HFF-Myc (cell line): ENCODE measurements around the gene SAP25.
A peak's percentile ranks its signal among the peaks of the same experiment; 100 is the strongest.
"Not testable (repeated sequence)": the region's sequence is repeated elsewhere in the genome, so short reads cannot be mapped to it uniquely, and the experiment has no call there.

Experiments
- DNase-seq: peaks from one replicate; pipeline ENCODE4 v3.0.0-alpha.2; 2011; ENCODE audit warnings: low read depth; ENCODE audit errors: extremely low read depth
- H3K4me3 ChIP-seq: replicated peaks from 2 replicates; pipeline ENCODE4 v1.5.1; 2011; ENCODE audit warnings: low read depth, mild to moderate bottlenecking, control low read depth, low read length
- TF ChIP-seq, protein P1 (sequence below): IDR thresholded peaks from 2 replicates; pipeline ENCODE4 v1.5.1; 2012; ENCODE audit warnings: mild to moderate bottlenecking, low read depth, low read length, control low read depth; ENCODE audit errors: missing control alignments

Gene SAP25

DNA sequence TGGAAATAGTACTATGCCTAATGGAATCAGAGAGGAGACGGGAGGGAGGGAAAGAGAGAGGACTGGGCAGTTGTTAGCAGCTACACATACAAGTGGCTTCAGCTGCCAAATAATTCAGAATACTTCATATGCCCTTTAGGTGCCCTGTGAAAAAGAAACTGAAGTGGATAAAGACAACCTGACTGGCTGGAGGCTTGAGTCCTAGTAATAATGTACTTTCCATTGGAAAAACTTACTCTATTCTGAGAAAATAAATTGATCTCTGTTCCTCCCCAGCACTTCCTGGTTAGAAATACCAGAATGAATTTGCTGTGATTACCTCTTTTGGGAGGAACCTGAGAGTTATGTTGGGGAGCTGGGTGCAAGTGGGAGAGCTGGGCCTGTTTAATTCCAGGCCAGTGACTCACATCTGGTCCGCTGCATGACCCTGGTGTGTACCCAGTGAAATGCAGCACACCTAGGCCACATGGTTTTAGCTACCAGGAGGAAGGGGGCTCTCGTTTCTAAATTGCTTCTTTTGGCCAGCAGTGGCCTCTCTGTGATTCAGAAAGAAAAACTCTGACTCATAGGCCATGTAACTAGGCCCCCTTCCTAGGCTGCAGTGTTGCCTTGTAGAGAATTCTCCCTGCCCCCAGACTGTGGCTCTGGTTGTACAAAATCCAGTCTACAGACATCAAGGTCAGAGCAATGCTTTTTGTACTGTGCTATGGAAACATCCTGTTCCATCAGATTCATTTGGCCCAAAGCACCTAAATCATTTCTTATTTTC is 28.2 kb downstream of the SAP25 start:
- peak; percentile 80 for DNase-seq
- no peak overlapping the region for H3K4me3 ChIP-seq
- TF ChIP-seq, protein P1, sequence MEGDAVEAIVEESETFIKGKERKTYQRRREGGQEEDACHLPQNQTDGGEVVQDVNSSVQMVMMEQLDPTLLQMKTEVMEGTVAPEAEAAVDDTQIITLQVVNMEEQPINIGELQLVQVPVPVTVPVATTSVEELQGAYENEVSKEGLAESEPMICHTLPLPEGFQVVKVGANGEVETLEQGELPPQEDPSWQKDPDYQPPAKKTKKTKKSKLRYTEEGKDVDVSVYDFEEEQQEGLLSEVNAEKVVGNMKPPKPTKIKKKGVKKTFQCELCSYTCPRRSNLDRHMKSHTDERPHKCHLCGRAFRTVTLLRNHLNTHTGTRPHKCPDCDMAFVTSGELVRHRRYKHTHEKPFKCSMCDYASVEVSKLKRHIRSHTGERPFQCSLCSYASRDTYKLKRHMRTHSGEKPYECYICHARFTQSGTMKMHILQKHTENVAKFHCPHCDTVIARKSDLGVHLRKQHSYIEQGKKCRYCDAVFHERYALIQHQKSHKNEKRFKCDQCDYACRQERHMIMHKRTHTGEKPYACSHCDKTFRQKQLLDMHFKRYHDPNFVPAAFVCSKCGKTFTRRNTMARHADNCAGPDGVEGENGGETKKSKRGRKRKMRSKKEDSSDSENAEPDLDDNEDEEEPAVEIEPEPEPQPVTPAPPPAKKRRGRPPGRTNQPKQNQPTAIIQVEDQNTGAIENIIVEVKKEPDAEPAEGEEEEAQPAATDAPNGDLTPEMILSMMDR, result no peak

DNA sequence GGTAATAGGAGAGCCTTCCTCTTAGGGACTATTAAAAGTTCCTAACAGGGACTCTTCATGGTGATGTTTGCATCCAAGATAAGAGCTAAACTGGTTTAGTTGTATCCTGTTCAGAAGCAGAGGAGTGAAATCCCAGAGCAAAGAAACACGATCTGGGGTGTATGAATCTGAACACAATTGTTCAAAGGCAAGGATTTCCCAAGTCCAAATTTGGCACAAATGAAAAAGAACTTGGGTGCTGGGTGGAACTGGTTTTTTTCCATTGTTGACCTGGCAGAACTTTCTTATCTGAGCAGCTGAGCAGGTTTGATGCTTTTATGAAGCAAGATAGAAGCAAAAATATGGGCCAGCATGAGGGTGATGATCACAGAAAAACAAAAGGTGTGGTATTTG is 28.7 kb downstream of the SAP25 start:
- H3K4me3 ChIP-seq, result no peak overlapping the region
- TF ChIP-seq, protein P1, result no peak
- no peak for DNase-seq

DNA sequence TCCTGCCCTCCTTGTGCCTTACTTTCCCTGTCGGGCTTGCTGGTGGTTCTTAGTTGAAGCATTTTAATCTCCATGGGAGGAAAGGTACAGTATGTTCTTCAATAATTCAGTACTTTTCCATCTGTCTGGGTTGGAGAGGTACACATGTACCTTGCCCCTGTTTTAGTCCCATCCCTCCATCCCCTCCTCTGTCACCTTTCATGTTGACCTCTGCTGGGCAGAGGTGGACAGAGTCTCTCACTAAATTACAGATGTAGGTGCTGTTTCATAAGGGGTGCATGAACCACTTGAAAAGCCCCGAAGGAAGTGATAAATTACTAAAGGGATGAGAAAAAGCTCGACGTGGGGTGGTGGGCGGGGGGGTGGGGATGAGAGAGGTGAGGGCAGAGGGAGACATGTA is 29.3 kb downstream of the SAP25 start:
- TF ChIP-seq, protein P1, result no peak
- no peak overlapping the region for H3K4me3 ChIP-seq
- no peak for DNase-seq

DNA sequence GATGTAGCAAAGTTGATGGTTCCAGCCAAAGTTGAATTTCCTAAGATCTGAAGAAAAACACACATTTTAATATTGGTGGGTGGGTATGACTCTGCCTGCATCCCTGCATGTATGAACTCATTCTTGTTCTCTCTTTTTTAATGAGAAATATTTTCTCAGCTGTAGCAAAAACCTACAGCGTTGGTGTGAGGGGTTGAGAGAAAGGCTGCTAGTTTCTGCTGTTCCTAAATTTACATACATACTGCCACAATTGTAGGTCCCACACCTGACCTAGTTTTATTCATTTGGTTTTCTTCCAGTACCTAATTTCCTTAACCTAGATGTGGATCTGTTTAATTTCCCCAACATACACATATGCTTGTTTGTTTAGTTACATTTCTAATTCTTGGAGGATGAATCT is 30.1 kb downstream of the SAP25 start:
- TF ChIP-seq, protein P1, result no peak
- no peak overlapping the region for H3K4me3 ChIP-seq

DNA sequence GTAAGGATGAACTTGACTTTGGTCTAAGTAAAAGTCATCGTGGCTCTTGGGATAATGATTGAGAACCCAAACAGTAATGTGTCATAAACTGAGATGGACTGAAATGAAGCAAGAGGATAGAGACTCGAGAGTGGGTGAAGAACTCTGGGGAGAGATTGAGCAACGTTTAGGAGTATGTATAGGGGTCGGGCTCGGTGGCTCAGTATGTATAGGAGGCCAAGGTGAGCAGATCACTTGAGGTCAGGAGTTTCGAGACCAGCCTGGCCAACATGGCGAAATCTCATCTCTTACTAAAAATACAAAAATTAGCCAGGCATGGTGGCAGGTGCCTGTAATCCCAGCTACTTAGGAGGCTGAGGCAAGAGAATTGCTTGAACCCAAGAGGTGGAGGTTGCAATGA is 32.4 kb downstream of the SAP25 start:
- H3K4me3 ChIP-seq, DNase-seq: not testable (repeated sequence)

More for the DNA sequence above, 30.1 kb downstream of the SAP25 start:
- no peak for DNase-seq

DNA sequence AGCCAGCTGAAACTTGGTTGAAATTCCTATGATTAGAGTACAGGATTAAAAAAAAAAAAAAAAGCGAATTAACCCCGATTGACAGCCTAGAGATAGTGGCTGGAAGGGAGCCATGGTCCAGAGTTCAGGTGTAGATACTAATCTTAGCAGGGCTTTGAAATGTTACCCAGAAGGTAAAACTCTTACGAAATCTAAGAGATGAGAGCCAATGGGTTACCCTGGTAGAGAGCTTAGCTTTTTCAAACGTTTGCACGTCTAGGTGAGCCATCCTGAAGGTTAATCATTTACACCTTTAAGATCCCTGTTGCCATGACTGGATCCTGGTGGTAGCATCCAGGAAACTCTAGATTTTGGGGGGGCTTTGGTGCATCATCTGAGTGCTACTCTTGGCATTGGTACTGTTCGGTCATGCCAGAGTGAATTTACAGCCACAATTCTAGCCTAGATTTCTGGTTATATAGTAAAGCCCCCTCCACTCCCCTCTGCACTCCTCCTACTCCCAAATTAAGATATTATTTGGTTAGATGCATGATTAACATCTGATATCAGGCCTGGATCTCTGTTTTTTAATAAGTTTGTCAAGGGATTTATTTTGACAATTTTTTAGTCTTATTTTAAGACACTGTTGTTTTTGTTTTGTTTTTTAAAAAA is 33.5 kb downstream of the SAP25 start:
- peak overlapping the region; percentile 64 for H3K4me3 ChIP-seq
- no peak for DNase-seq
- TF ChIP-seq, protein P1, result no peak

DNA sequence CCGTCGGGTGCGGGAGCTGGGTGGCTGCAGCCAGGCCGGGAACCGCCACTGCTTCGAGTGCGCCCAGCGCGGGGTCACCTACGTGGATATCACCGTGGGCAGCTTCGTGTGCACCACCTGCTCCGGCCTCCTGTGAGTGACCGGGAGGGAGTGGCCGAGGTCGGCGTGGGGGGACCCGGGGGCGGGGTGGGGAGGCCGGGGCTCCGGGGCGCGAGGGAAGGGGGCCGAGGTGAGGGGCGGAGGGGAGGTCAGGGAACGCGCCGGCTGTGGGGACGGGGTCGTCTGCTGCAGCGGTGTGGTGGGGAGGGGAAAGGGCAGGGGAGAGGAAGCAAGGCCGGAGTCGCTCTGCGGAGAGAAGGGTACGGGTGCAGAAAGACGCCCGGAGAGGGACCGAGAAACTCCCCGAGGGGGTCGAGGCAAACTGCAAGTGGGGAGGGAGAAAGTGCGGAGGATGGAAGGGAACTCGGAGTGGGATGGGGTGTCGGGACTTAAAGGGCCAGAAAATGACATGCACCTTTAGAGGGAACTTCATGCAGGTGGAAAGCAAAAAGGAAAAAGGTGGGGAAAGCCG is 34.2 kb downstream of the SAP25 start:
- H3K4me3 ChIP-seq, result peak overlapping the region; percentile 64
- TF ChIP-seq, protein P1, result no peak
- no peak for DNase-seq
